ENCODE data around the gene MAG.

MAG gene

DNA sequence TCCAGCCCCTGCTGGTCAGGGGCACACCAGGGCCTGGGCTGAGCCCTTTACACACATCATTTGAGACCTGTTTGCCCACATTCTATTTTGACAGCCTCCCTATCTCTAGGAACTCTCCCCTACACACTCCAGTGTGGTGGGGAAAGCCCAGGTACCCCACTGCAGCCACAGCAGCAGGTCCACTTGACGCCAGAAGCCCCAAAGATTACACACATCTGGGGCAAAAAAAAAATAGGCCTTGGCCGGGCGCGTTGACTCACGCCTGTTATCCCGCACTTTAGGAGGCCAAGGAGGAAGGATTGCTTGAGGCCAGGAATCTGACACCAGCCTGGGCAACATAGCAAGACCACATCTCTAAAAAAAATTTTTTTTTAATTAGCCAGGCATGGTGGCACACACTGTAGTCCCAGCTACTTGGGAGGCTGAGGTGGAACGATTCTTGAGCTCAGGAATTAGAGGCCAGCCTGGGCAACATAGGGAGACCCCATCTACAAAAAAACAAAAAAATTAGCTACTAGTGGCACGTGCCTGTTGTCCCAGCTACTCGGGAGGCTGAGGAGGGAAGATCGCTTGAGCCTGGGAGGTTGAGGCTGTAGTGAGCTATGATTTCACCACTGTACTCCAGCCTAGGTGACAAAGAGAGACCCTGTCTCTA lies 19.0 kb downstream of the MAG start:
- no peak for DNase-seq (ENCODE audit: extremely low spot score, insufficient read length, low read depth)
- no peak for FAIRE-seq

DNA sequence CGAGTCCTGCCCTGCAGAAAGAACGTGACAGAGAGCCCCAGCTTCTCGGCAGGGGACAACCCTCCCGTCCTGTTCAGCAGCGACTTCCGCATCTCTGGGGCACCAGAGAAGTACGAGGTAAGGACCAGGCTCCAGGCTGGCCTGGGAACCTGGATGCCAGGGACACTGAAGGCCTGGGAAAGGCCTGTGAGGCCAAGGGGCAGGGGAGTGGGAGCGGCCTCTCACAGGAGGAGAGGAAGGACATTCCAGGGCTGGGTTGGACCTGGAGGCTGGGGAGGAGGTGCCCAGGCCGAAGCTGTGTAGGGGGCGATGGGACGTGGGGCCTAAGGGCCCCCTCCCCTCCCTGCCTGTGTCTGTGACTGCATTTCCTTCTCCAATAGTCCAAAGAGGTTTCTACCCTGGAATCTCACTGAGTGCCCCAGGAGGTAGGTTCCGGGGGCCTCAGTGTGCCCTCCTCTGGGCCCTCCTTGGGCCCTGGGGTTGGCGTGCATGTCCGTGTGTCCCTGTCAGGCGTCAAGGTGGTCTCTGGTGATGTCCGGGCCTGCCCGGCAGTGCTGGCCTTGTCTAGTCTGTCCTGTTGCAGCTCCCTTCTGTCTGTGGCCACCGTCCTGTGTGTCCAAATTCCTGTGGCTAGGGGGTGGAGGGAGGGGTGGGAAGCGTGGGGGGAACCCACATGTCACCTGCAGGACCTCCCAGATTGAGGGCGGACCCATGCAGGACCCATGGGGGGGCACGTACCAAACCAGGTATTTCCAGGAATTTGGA lies 20.1 kb downstream of the MAG start:
- no peak for FAIRE-seq

DNA sequence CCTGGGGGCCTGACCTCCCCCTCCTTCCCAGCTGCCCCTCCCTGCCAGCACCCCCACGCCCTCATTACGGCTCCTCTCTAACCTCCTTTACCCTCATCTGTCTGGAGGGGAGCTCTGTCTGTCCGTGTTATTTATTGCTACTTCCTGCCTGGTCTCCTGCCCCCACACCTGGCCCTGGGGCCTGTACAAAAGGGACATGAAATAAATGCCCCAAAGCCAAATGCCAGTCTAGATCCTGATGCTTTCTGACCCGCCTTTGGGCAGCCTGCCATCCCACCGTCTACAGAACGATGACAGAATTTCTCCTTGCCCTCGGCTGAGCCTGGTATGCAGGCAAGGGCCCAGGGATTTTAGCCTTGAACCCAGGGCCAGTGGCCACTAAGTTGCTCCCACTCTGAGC lies 21.6 kb downstream of the MAG start:
- DNase-seq (ENCODE audit: extremely low spot score, insufficient read length, low read depth) = no peak
- no peak for FAIRE-seq

More for the DNA sequence above, 20.1 kb downstream of the MAG start:
- DNase-seq (ENCODE audit: extremely low spot score, insufficient read length, low read depth) = no peak

DNA sequence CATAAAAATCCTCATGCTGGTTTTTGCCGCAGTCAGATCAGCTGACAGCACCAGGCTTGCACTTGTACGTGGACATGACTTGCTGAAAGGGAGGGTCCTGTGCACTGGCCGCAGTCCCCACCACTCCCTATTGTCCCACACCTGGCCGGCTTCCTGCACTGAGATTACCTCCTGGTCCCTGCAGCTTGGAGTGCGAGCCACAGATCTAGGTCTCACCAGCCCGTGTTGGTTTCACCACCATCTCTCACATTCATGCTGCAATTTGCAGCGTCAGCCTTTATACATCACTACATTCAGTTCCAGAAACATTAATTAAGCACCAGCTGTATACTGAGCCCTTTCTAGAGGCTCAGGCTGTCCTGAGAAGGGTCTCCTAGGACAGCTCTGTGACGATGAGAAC lies 22.1 kb downstream of the MAG start:
- DNase-seq (ENCODE audit: extremely low spot score, insufficient read length, low read depth) = no peak
- FAIRE-seq = no peak

DNA sequence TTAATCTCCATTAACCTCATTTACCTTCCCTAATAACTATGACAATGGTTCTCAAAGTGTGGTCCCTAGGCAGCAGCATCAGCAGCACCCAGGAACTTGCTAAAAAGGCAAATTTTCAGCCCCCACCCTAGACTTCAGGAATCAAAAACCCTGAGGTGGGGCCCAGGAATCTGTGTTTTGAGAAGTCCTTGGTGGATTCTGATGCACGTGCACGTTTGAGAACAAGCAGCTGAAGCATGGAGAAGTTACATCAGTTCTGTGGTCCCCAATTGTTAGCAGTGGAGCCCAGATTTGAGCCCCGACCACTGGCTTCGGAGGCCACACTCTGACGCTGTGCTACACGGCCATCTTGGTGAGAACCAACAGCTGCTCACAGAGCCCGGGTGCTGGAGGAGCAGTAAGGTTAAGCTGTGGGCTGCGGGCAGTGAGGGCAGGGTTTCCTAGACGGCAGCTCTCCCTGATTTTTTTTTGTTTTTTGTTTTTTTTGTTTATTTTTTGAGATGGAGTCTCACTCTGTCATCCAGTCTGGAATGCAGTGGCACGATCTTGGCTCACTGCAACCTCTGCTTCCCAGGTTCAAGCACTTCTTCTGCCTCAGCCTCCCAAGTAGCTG lies 23.0 kb downstream of the MAG start:
- FAIRE-seq = no peak
- DNase-seq (ENCODE audit: extremely low spot score, insufficient read length, low read depth) = no peak

DNA sequence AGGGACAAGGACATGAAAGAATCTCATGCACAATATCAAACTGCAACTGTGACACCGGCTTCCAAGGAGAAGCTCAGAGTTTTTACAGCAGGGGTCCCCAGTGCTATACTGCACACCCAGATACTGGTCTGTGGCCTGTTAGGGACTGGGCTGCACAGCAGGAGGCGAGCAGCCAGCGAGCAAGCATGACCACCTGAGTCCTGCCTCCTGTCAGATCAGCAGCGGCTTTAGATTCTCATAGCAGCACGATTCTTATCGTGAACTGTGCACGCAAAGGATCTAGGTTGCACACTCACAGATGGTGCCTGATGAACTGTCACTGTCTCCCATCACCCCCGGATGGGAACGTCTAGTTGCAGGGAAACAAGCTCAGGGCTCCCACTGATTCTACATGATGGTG lies 23.9 kb downstream of the MAG start:
- no peak for FAIRE-seq
- DNase-seq (ENCODE audit: extremely low spot score, insufficient read length, low read depth) = no peak

DNA sequence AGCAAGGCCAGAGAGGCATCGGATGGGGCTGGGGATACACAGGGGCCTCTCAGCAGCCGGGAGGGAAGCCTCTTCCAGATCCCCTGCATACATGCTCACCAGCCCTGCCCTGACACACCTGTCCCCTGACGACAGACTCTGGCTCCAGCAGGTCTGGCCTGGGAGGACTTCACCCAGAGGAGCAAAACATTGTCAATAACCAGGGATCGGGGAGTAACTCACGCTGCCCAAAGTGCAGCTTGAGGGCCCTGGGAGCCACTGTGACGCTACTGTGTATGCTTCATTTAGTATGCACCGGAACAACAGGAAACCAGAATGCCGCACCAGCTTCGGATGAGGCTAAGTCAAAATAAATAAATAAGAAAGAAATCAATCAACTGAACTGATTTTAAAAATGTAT lies 24.6 kb downstream of the MAG start:
- DNase-seq (ENCODE audit: extremely low spot score, insufficient read length, low read depth) (no peak), FAIRE-seq (no peak)

DNA sequence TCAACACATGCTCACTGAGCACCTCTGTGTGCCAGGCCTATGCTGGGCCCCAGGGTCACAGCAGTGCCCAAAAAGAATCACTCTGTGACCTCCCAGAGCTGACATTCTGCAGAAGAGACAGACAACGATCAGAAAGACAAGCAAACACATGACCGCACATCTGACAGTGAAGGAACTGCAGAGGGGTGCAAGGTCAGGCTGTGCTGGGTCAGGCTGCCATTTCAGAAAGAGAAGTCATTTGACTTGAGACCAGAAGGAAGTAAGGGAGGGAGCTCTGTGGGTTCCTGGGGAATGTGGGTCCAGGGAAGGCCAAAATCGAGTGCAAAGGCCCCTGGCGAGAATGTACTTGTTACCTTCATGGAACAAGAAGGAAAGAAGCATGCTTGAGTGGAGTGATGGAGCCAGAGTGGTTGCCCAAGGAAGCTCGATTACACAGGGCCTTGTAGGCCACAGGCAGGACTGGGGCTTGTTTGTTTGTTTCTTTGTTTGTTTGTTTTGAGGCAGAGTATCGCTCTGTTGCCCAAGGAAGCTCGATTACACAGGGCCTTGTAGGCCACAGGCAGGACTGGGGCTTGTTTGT lies 25.6 kb downstream of the MAG start:
- DNase-seq (ENCODE audit: extremely low spot score, insufficient read length, low read depth) (no peak), FAIRE-seq (no peak)

DNA sequence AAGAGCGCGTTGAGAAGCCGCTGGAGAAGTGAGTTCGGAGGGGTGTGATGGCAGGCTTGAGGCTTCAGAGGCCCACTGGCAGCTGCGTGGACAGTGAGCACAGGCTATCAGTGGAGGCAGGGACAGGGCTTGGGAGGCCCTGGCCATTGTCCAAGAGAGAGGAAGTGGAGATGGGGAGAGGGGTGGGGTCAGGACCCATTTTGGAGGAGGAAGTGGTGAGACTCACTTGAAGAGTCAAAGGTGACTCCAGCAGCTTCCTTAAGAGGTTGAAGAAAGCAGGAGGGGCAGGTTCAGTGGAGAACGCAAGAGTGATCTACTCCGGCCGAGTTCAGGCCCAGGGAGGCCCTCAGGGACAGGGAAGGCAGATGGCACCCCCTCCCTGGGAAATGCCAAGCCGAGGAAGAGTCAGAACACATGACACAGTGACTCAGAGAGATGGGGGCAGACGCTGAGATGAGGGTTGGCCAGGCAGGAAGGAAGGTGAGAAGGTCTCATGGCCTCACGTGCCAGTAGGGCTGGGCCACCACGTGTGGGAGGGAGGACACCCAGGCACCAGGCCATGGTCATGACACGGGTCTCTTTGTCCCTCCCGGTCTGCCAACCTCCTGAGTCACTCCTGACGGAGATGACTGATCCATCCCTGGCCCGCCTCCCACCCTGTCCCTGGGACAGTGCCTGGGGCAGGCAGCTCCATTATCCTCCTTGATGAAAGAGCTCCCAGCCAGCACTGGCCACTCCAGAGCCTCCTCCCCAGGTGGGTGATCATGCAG lies 26.9 kb downstream of the MAG start:
- peak; percentile 9 for FAIRE-seq
- DNase-seq (ENCODE audit: extremely low spot score, insufficient read length, low read depth) = no peak

DNA sequence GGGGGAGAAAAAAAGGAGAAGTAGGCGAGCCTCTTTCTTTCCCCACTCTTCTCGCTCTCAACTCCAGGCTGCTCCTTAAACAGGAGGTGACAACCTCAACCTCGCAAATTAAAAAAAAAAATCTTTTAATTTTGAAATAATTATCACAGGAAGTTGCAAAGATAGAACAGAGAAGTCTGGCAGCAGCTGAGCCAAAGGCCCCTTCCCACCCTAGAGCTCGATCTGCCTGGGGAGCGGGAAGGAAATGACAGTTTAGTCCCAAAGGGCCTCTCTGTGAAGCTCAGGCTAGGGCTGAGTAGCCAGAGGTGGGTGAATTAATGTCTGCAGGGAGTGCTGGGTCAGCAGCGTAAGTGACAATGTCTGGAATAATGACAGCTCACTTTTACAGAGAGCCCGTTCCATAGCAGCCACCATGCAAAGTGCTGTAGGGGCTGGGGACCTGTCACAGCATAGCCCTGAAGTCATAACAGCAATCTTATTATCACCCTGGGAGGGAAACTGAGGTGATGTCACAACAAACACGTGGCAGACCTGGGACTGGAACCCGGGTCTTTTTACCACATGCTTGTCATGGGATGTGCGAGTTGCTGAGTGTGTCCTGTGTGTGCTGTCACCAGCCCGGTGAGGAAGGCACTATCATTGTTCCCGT lies 28.2 kb downstream of the MAG start:
- FAIRE-seq (peak; percentile 9), DNase-seq (ENCODE audit: extremely low spot score, insufficient read length, low read depth) (no peak)

DNA sequence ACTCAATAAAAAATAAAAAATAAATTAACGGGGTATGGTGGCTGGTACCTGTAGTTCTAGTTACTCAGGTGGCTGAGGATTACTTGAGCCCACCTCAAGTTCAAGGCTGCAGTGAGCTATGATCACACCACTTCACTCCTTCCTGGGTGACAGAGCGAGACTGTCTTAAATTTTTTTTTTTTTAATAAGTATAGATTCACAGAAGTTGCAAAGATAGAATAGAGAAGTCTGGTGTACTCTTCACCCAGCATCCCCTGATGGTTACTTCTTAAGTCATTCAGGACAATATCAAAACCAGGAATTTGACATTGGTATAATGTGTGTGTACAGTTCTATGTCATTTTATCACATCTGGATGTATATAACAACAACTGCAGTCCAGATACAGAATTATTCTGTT lies 29.3 kb downstream of the MAG start:
- FAIRE-seq (no peak), DNase-seq (ENCODE audit: extremely low spot score, insufficient read length, low read depth) (no peak)

DNA sequence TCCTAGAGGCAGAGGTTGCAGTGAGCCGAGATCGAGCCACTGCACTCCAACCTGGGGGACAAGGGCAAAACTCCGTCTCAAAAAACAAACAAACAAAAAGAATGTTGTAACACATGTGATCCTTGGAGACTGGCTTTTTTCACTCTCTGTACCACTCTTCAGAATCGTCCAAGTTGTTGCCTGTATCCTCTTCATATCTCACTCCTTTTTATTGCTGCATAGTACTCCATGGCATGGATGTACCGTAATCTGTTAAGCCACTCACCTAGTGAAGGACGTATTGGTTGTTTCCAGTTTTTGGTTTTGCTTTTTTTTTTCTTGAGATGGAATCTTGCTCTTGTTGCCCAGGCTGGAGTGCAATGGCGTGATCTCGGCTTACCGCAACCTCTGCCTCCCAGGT lies 30.1 kb downstream of the MAG start:
- DNase-seq (ENCODE audit: extremely low spot score, insufficient read length, low read depth) = no peak
- no peak for FAIRE-seq

DNA sequence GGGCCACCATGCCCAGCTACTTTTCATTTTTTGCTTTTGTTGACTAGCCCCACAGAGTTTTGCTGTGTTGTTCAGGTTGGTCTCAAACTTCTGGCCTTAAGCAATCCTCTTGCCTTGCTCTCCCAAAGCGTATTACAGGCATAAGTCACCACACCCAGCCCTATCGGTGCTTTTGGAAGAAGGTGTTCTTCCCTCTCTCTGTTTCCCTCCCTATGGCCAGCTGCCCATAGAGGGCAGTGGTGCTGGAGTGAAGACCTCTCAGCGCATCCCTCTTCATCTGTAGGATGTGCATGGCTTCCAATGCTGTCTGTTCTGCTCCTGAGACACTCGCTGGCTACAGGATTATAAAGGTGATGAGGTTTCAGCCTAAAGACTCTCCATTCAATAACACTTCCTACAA lies 35.7 kb downstream of the MAG start:
- FAIRE-seq (peak; percentile 76), DNase-seq (ENCODE audit: extremely low spot score, insufficient read length, low read depth) (no peak)

DNA sequence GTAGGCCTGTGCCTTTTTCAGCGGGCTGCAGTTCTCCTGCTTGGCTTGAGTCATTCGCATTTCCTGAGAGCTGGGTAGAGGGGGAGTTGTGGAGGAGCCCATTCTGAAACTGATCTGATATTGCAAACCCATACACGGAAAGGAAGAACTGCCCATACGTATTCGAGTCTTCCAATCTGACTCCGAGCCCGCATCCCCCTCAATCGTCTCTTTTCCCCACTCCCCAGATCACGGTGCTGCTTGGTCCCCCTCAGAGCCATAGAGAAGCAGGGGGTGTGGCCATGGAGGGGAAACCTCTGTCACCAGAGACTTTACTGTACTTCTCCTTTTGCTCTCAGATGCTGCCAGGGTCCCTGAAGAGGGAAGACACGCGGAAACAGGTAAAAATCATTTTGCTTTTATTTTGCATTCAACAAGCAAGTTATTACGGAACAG lies 36.9 kb downstream of the MAG start, which contains the start of gene CD22:
TSS of gene CD22 (plus strand) at position 337 of the 435 bp plus-strand sequence. CDS start 2,854 bp downstream, outside the sequence.
- no peak for DNase-seq (ENCODE audit: extremely low spot score, insufficient read length, low read depth)
- peak; percentile 94 for FAIRE-seq

DNA sequence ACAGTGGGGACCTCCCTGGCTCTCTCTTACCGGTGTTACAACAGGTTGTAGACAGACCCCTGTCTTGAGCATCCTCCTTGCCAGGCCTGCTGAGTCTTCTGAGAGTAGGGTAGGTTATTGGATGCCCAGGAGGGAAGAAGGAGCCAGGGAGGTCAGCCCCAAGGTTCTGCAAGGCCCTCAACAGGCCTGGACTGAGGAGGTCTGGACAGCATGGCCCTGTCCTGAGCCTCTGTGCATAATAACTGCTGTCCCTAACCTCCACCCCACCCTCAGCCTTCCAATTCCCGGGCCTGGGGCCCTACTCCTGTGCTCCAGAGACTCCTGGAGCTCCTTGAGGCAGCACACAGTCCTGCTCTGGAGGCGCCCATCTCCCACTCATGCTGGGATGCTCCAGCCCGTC lies 37.4 kb downstream of the MAG start:
- no peak for DNase-seq (ENCODE audit: extremely low spot score, insufficient read length, low read depth)
- FAIRE-seq = no peak

DNA sequence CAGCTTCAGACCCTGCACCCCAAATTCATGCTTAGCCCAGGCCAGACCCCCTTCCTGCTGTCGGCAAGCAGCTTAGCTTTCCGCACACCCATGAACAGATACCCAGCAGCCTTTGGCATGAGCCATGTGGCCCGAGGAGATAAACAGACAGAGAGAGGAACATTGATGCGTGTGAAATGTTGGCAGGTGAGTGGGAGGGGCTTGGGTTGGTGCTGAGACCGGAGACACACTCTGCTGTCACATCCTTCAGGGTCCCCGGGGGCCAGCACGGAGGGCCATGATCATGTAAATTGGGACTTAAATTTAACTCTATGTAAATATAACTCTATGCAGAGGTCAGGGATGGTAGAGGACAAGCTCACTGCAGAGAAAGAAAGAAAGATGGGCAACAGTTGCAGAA lies 38.5 kb downstream of the MAG start:
- no peak for DNase-seq (ENCODE audit: extremely low spot score, insufficient read length, low read depth)
- FAIRE-seq = peak; percentile 100

DNA sequence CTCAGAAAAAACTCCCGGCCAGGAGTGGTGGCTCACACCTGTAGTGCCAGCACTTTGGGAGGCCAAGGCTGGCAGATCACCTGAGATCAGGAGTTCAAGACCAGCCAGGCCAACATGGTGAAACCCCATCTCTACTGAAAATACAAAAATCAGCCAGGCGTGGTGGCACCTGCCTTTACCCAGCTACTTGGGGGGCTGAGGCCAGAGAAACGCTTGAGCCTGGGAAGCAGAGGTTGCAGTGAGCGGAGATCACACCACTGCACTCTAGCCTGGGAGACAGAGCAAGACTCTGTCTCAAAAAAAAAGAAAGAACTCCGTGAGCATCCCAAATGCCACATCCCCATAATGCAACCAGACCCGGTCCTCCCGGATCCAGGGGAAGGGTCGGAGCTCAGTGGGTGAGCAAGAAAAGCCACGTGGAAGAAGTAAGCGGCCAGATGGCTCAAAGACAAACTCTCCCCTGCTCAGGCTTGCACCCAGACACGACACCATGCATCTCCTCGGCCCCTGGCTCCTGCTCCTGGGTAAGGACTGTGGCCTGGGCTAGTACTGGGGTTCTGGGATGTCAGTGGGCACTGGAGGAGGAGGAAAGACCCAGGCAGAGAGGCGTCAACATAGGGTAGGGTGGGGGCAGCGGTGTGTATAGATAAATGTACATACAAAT lies 39.7 kb downstream of the MAG start:
- FAIRE-seq = peak; percentile 21
- no peak for DNase-seq (ENCODE audit: extremely low spot score, insufficient read length, low read depth)

DNA sequence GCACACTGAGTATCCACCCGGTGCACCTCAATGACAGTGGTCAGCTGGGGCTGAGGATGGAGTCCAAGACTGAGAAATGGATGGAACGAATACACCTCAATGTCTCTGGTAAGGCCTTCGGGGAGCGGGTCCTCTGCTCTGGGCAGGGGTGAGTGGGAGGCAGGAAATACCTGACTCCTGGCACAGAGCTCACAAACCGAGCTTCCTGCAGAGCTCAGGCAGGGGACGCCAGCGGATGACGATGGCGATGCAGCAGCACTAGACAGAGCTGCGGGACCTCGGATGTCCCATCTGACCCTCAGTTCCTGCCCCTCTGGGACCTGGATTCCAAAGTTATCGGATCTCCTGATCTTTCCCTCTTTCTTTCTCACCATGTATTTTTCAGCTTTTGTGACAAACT lies 40.9 kb downstream of the MAG start:
- FAIRE-seq (peak; percentile 93), DNase-seq (ENCODE audit: extremely low spot score, insufficient read length, low read depth) (no peak)

DNA sequence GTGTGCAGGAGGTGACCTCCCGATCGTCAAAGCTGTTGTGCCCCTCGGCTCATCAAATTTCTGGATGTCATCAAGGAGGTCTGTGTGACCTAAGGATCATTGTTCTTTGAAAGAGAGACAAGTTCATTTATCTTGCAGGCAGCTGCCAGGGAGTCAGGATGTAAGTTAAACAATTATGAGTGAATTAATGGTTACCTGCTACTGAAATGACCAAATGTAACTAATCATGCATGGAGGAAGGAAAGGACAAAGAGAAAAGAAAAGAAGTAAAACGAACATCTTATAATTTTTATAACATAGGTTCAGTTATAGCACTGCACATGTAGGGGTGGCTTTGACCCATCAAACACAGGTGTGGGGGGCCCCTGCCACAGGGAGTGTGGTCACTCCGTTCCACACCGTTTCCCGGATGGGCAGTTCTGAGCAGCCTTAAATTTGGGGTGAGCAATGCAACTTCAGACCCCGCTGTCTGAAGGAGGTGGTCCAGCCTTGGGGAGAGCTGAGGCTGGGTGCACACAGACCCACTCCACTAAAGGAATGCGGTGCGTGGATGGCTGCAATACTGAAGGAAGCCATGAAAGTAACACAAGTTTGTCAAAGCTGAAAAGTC lies 42.3 kb downstream of the MAG start:
- DNase-seq (ENCODE audit: extremely low spot score, insufficient read length, low read depth) (no peak), FAIRE-seq (no peak)

Measured in GM18507 (cell line).